OCI-LY1 (cell line): ENCODE measurements around the gene SOCS7.

Experiments
- CTCF ChIP-seq: fragments of 200-600 bp; sonication (generic), shearing (Covaris generic); IDR thresholded peaks from 2 replicates; pipeline ENCODE4 v1.5.1; 2017; ENCODE audit warnings: mild to moderate bottlenecking, antibody characterized with exemption, low read length, moderate library complexity, mixed read lengths
- EZH2 ChIP-seq: fragments of 200-600 bp; sonication (generic), shearing (Covaris generic); IDR thresholded peaks from 2 replicates; pipeline ENCODE4 v1.8.0; 2017; ENCODE audit warnings: borderline replicate concordance, mixed run types, mild to moderate bottlenecking, antibody characterized with exemption, low read length, moderate library complexity, mixed read lengths

DNA sequence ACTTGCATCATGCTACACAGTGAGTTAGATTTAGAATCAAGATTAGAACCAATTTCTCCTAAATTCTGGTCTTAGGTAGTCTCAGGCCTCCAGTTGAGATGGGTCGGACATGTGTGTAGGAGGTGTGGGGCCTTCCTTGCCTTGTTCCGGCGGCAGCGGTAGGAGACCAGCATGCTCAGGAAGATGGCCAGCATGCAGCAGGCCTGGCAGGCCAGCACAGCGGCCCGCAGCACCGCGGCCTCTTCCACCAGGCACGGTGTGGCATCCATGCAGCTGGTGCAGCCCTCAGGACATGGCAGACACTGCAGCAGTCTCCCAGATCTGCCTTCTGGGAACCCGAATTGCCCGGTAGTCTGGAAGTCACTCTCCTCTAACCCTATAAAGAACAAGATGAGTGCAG, 14.8 kb upstream of the SOCS7 start:
- TF ChIP-seq CTCF (no peak), EZH2 (no peak)
